Sigmoid colon (tissue), 4 donors: ENCODE measurements around the gene THOC5.

Experiments
- CTCF ChIP-seq, 4 experiments: fragments of 450-650 bp in 3 of 4; fragments of 200-600 bp in 1 of 4; IDR thresholded peaks; one replicate each; pipeline ENCODE4 v1.5.1; 2016 to 2019; ENCODE audit warnings: antibody characterized with exemption in 4 of 4, mild to moderate bottlenecking in 3 of 4, moderate library complexity in 2 of 4
- POLR2A ChIP-seq, 2 donors: fragments of 450-650 bp; IDR thresholded peaks; one replicate each; pipeline ENCODE4 v1.6.1; 2016; ENCODE audit warnings: antibody characterized with exemption in 2 of 2, mild to moderate bottlenecking in 2 of 2, moderate library complexity in 2 of 2
- POLR2AphosphoS5 ChIP-seq, 4 donors: sonication (generic); formaldehyde crosslinking; IDR thresholded peaks; one replicate each; pipeline ENCODE4 v1.6.1; 2017; ENCODE audit warnings: antibody characterized with exemption in 4 of 4

GRCh38 chr22:29475550-29475949 lies 78.0 kb downstream of the THOC5 start:
- TF ChIP-seq CTCF (IDR thresholded peaks at IDR 0.05) (no peak), POLR2A (IDR thresholded peaks at IDR 0.05) (no peak), POLR2AphosphoS5 (IDR thresholded peaks at IDR 0.05) (no peak)
